Stomach (tissue), 4 donors: ENCODE data around the gene ID4.

Experiments used
- EP300 ChIP-seq: sonication (generic); formaldehyde crosslinking; IDR thresholded peaks from one replicate; pipeline ENCODE4 v1.6.1; 2017; ENCODE audit warnings: antibody characterized with exemption
- POLR2A ChIP-seq, 4 donors: fragments of 450-650 bp; IDR thresholded peaks; one replicate each; pipeline ENCODE4 v1.6.1; 2016; ENCODE audit warnings: antibody characterized with exemption in 4 of 4, control low read depth in 2 of 4, mild to moderate bottlenecking in 1 of 4, moderate library complexity in 1 of 4
- POLR2AphosphoS5 ChIP-seq, 3 donors: sonication (generic); formaldehyde crosslinking; IDR thresholded peaks; one replicate each; pipeline ENCODE4 v1.6.1; 2016; ENCODE audit warnings: antibody characterized with exemption in 3 of 3
- TF ChIP-seq, protein P1 (sequence below), 7 experiments: fragments of 450-650 bp in 4 of 7; fragments of 200-600 bp in 3 of 7; sonication (generic) in 3 of 7; IDR thresholded peaks; one replicate each; pipeline ENCODE4 v1.5.1; 2016 to 2019; ENCODE audit warnings: antibody characterized with exemption in 7 of 7, control low read depth in 2 of 7, mild to moderate bottlenecking in 1 of 7

DNA sequence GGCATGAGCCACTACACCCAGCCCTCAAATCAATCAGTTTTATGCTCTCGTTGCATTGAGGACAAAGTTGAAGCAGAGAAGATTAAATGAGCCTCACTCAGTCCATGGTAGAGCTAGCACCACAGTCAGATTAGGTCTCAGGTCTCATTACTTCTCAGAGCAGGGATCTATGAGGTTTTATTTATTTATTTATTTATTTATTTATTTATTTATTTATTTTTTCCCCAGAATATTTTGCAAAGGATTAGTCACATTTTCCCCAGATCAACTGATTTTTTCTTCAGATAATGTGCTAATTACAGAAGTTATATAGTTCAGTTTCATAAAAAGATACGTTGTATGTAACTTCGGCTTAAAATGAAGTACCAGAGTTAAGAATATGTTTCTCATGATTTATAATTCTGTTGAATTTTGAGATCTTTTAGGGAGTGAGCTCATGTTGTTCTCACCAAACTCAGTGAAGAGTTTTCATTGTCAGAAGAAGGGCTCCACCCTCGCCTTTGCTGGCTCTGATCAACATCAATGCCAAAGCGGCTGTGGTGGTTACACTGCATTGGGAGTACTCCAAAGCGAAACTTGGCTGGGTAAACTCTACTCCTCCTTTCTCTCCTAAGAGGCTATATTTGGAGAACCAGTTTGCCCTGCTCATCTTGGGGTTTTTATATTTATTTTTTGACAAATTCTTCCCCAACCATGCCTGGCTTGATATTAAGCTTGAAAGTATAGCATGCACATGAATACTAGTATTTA is 12.9 kb upstream of the ID4 start:
- TF ChIP-seq POLR2A (IDR thresholded peaks at IDR 0.05) (no peak), EP300 (no peak), POLR2AphosphoS5 (IDR thresholded peaks at IDR 0.05) (no peak)
- TF ChIP-seq, protein P1, sequence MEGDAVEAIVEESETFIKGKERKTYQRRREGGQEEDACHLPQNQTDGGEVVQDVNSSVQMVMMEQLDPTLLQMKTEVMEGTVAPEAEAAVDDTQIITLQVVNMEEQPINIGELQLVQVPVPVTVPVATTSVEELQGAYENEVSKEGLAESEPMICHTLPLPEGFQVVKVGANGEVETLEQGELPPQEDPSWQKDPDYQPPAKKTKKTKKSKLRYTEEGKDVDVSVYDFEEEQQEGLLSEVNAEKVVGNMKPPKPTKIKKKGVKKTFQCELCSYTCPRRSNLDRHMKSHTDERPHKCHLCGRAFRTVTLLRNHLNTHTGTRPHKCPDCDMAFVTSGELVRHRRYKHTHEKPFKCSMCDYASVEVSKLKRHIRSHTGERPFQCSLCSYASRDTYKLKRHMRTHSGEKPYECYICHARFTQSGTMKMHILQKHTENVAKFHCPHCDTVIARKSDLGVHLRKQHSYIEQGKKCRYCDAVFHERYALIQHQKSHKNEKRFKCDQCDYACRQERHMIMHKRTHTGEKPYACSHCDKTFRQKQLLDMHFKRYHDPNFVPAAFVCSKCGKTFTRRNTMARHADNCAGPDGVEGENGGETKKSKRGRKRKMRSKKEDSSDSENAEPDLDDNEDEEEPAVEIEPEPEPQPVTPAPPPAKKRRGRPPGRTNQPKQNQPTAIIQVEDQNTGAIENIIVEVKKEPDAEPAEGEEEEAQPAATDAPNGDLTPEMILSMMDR (IDR thresholded peaks at IDR 0.05) = no peak
